Omental fat pad (tissue), 4 donors: Measurements from ENCODE around the gene CFAP221. TPM values are rescaled to one million over a fixed set of nuclear protein-coding genes. Genes with fewer than 3 reads are reported as not detected.

ENCODE experiments used
- ATAC-seq: fragments of 150-250 bp; one replicate; pipeline ENCODE4 v1.9.1; 2016; ENCODE audit warnings: mild to moderate bottlenecking, moderate library complexity; ENCODE audit not compliant: low FRiP score
- DNase-seq: peaks from one replicate; pipeline ENCODE4 v3.0.0-alpha.2; 2019; ENCODE audit warnings: low spot score
- total RNA-seq, 4 donors: library from RNA; depleted of rRNA; stranded (reverse); fragments of >200 nt; gene quantifications; one replicate each; pipeline ENCODE4 v1.1.0, GENCODE V29; 2016
- TF ChIP-seq, protein P1 (sequence below), 3 donors: fragments of 450-650 bp; IDR thresholded peaks; one replicate each; pipeline ENCODE4 v1.5.1; 2016 to 2017; ENCODE audit warnings: antibody characterized with exemption in 3 of 3, mild to moderate bottlenecking in 3 of 3, moderate library complexity in 2 of 3

The CFAP221 gene
- total RNA-seq, 4 donors from 2014 or later, result 1.2 to 1.7 (median 1.3) TPM; not detected in 1

DNA sequence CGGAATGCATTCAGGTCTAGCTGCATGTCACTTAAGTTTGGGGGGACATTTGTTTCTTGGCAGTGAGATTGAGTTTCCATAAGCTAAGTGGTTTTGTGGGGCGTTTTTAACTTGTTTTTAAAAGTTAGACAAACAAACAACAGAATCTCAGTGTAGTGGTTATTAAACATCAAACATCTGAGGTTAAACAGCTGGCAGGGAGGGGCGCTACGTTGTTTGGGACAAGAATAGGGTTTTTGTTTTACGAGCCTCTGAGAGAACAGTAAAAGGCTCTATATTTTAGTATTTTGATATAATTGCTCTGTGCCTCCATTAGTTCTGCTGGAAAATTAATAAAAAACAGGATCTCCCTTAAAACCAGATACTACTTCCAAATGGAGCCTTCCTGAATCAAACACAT, 93.1 kb downstream of the CFAP221 start:
- DNase-seq (no peak), ATAC-seq (no peak)
- TF ChIP-seq, protein P1, sequence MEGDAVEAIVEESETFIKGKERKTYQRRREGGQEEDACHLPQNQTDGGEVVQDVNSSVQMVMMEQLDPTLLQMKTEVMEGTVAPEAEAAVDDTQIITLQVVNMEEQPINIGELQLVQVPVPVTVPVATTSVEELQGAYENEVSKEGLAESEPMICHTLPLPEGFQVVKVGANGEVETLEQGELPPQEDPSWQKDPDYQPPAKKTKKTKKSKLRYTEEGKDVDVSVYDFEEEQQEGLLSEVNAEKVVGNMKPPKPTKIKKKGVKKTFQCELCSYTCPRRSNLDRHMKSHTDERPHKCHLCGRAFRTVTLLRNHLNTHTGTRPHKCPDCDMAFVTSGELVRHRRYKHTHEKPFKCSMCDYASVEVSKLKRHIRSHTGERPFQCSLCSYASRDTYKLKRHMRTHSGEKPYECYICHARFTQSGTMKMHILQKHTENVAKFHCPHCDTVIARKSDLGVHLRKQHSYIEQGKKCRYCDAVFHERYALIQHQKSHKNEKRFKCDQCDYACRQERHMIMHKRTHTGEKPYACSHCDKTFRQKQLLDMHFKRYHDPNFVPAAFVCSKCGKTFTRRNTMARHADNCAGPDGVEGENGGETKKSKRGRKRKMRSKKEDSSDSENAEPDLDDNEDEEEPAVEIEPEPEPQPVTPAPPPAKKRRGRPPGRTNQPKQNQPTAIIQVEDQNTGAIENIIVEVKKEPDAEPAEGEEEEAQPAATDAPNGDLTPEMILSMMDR (IDR thresholded peaks at IDR 0.05), result no peak

DNA sequence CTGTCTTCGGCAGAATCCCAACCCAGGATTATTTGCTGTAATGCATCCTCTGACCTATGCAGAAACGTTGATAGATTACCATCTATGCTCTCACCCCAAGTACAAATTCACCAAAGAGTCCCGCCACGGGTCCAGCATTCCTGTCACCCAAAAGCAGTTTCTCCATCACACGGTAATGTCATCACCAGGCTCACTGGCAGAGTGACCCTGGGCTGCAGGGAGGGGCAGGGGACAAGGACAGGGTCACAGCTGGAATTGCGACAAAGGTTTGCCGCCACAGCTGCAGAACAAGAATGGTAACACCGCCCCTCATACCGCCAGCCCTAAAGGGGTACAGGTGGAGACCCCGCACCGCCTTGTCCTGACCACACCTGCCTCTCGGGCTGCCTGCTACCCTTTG, 94.0 kb downstream of the CFAP221 start:
- no peak for DNase-seq

DNA sequence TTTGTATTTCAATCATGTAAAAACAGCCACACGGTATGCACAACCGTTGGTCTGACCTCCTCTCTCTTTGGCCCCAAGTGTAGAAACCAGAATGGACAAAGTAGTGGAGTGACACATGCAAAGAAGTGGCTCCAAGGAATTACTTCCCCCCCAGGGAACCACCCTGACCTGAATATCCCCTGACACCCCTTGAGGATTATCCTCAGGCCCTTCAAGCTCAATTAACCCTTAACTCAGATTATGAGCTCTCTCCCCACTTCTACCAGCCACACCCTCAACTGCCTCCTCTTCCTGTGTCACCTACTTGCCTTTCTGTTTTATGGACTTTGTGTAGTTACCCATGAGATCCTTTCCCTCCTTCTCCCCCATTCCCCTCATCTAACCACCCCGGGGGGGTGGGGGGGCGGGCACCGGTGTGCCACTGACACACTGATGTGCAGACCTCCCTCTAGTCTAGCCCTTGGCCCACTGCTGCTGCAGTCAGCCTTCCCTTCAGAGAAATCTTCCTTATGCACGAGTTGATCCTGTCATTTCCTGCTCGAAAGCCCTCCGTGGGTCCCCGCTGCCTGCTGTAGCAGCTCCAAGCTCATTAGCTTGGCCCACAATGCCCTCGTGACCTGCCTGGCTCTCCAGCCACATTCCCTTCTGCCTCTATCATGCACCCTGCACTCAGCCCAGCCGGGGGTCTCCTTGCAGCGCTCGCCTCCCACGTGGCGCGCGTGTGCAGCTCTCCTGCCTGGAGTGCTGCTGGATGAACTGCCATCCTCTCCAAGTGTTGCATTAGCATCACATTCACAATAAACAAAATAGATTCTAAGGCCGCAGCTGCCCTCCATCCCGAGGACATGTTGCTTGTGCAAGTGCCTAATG, 94.7 kb downstream of the CFAP221 start:
- ATAC-seq (no peak), DNase-seq (no peak)
- TF ChIP-seq, protein P1 (IDR thresholded peaks at IDR 0.05), result no peak

More for the DNA sequence above, 94.0 kb downstream of the CFAP221 start:
- TF ChIP-seq, protein P1 (IDR thresholded peaks at IDR 0.05), result no peak
- ATAC-seq, result no peak

DNA sequence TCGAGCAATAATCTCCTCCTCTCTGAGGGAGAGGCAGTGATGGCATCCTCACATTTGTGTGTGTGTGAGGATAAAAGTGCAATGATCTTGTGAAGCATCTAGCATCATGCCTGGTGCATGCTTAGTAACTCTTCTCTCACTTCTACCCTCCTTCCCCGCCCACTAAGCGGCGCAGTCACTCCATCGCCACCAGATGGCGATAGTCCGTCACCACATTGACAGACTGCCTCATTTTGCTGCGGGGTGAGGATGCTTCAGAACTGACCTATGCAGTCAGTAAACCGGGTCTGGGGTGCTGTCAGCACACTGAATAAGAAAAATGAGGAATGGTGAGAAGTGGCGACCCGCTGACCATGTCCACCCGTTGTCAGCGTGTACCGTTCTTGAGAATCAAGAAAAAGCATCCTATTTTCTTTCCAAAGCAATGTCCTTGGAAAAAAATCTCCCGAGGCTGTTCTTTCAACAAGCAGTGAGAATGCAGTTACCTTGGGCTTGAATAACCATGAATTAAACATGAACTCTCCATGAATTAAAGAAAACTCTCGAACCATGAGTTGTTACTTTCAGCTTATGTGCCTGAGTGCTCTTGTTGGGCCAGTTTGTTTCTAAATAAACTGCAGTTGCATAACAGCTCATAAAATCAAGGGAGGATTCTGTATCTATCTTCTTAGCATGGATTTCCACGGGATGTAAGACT, 97.5 kb downstream of the CFAP221 start:
- ATAC-seq (peak; percentile 84), DNase-seq (peak; percentile 34)
- TF ChIP-seq, protein P1 (IDR thresholded peaks at IDR 0.05), result peak in 1 of 3 donors; percentile 54

DNA sequence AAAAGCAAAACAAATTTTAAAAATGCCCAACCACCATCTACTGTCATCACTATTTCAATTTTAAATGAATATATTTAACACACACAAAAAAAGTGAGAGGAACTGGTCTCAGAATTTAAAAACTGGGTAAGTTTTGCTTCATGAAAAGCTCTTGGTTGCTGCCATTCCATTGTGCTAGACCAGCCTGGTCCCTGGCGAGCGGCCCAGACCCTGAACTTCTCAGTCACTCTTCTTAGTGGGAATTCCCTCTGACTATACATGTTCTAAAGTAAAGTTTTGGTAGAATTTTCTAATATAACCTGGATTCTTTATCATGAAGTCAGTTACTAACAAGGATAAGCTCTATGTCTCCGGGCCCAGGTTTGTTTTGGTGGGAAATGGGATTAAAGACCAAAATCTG, 99.9 kb downstream of the CFAP221 start:
- DNase-seq (no peak), ATAC-seq (no peak)
- TF ChIP-seq, protein P1 (IDR thresholded peaks at IDR 0.05), result no peak

DNA sequence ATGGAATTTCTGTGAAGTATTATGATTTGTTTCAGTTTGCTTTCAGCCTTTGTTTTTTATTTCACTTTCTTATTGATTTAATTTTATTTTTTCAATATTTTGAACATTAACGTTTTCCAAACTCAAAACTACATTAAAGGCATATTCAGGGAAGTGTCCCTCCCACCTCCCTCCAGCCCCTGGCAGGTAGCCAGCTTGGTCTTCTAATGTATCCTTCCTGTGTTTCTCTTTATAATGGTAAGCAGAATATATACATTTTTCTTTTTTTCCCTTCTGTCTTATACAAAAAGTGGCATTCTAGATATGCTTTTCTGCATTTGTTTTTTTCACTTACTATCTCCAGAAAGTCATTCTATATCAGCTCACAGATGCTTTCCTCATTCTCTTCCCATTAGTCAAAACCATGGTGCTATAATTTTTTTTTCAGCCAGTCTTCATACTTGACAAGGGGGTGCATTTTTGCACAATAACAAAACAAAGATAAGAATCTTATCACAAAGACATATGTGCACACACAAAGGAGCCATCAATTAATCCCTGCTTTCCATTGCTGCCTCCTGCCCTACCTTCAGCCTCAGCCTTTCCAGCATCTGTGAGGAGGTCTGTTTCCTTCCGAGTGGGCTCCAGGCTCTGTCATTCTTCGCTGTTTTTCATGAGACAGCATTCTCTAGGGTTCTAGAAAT, 101.1 kb downstream of the CFAP221 start:
- TF ChIP-seq, protein P1 (IDR thresholded peaks at IDR 0.05), result no peak
- ATAC-seq (no peak), DNase-seq (no peak)
